Pons (tissue), 1 donor: ENCODE measurements around the gene CTCF.

Source experiments
- DNase-seq: peaks from one replicate; pipeline ENCODE4 v3.0.0-alpha.2; 2016; ENCODE audit warnings: low spot score

The CTCF gene

DNA sequence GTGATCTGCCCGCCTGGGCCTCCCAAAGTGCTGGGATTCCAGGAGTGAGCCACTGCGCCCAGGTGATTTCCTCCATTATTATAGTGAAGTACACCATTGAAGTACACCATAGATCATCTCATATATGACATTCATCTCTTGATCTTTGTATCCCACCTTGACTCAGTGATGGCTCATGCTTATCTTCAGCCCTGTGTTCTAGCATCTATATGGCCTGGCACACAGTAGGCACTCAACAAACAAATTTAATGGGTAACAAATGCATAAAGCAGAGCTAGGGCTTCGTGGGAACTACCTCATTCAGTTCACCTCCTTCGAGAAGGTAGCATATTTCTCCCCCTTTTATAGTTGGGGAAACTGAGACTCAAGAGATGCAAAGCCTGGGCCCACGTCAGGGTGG is 103.3 kb downstream of the CTCF start:
- DNase-seq = no peak

DNA sequence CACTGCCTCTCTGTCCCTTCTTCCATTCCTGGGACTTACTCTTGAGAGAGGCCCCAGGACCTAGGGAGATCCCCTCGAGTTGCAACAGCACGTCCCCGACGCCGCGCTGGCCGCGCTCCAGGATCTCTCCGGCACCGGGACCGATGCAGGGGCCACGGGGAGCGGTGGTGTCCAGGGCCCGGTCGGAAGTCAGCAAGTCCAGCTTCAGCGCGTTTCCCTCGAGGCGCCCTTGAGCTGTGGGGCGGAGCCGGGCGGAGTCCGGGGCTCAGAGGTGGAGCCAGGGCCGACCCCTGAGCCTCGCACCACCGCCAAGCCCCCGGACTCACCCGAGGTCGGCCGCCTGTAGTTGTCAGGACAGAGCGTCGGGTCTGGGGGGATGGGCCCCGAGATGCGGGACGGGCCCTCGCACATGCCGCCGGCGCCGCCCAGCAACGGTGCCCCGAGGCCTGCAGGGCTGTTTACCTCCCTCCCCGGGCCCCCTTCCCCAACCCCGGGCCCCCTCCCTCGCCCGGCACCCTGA is 103.8 kb downstream of the CTCF start:
- no peak for DNase-seq

DNA sequence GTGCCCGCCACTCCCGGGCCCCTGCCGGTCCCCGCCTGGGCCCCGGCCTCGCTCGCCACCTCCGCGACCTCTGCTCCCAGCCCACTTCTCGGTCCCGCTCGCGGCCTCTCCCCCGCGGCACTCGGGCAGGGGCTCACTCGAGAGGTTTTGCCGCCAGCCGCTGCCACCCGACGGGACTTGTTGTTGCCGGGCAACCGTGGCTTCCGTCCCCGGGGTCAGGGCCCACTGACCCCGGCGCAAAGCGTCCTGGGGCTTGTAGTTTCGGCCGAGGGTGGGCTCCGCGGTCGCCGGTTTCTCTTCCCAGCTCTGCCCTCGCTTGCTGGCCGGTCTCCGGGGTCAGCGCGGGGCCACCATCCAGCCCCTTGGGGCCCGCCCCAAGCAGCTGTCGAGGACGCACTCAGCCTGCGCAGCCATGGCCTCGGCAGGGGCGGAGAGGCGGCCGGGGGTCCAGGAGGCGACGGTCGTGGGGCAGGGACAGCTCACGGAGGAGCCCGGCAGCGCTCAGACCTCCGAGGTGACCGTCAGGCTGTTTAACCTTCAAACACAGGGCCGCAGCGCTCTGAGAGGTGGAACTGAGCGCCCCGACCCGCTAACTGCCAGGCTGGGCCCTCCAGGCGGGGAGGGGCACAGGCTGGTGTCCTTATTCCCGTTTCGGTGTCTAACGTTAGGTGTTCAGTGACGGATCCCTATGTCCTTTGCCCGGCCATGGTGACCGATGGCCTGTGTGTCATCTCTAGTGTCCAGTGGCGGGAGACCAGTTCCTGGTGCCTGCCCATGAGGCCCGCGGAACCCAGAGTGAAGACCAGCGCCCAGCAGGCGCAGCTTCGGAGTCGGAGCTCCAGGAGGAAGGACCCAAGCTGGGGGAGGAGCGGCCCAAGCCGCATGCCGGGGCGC is 104.5 kb downstream of the CTCF start, which contains the start of the genes C16orf86 and ENKD1:
Gene C16orf86, plus strand, starts transcription at position 256 of the 894 bp plus-strand sequence. Its CDS starts 157 bp downstream, at position 413.
Gene ENKD1, minus strand, starts transcription at position 192 of the 894 bp plus-strand sequence. CDS start 308 bp downstream, outside the sequence.
- DNase-seq = peak; percentile 71

- DNase-seq = no peak
Observed at GRCh38 chr16:67667453-67667816, 105.1 kb downstream of the CTCF start.

DNA sequence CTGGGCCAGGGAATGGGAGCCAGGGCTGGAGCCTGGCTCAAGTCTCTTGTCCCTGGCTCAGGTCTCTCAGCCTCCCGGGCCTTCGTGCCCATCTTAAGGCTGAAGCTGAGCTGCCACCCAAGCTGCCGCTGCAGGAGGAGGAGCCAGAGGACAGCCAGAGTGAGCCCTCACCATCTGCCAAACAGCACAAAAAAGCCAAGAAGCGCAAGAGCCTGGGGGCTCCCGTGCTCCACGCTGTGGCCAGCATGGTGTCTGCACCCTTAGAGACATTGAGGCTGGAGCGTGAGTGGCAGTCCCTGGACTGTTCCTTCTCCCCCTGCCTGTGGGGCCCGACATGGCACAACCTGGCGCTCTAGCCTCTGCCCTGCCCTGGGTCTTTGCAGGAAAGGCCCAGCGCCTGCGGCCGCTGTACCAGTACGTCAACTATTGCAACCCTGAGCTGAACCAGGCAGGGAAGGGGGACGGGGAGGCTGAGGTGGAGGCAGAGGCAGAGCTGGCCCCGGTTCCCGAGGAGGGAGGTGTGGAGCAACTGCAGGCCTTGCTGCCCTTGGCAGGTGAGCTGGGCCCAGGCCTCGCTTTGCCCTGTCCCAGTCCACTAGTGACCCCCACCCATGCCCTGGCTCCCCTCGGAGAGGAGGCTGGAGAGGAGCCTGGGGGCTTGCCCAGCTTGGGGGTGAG is 105.6 kb downstream of the CTCF start:
- peak; percentile 88 for DNase-seq

DNA sequence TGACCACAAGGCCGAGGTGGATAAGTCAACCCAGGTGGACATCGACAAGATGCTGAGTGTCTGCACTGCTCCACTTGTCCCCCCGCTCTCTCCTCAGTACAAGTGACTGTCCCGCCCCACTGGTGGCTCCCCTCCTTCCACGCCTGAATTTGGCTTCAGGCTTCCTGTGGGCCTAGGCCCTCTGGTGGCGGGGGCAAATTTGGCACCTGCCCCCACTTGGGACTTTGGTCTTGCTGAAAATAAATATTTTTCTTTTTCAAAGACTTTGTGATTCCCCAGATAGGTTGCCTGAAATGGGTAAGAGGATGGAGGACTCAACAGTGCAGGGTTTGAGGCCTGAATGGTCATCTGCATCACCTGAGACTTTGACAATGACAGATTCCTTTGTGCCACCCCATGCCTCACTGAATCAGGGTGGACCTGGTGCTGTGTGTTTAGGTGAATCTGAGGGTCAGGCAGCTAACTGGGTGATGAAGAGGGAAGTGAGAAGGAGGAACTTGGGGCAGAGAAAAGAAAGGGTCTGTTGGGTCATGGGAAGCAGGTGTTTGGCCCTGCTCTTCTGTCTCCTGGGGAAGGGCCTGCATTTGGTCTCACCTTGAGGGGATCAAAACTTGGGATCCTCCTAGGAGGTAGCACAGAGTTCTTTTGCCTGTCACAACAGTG is 106.3 kb downstream of the CTCF start:
- DNase-seq = no peak

GRCh38 chr16:67669499-67670101 is 107.3 kb downstream of the CTCF start:
- DNase-seq = no peak

- DNase-seq = no peak
Observed at GRCh38 chr16:67672306-67672705, 110.0 kb downstream of the CTCF start.

DNA sequence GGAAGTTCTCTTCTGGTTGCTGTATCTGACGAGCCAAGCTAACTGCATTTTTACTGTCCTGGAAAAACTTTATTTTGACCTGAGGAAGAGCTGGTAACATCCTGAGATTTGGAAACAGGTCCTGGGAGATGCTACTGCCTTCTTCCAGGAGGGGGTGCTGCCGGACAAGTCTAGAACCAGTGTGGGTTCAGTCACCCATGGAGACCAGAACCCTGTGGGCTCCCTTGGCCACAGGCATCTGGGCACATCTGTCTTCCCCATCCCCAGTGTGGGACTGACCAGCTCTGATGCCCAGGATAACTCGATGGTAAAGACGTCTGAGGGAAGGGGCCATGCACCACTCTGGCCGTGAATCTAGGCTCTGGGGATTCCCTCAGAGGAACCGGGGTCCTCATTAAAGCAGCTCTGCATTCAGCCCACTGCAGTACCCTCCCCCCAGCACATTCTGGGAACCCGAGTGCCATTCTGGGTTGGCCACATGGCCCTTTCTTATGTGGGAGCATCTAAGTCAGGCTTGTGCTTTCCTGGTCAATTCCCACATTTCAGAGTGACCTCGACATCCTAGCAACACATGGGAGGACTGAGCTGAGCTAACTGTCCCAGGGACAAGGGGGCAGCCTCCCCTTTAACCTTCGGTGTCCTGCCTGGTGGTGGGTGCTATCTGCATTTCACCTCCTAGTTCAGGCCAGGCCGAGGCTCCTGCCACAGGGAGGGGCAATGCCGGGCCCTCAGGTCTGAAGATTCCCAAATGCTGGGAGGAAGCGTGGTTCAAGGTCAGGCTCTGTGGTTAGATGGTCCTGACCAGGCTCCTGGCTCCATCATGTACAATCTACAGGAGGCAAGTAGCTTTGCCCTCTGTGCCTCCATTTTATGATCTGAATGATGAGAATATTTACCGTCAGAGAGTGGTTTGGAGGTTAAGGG is 110.7 kb downstream of the CTCF start:
- peak; percentile 75 for DNase-seq

DNA sequence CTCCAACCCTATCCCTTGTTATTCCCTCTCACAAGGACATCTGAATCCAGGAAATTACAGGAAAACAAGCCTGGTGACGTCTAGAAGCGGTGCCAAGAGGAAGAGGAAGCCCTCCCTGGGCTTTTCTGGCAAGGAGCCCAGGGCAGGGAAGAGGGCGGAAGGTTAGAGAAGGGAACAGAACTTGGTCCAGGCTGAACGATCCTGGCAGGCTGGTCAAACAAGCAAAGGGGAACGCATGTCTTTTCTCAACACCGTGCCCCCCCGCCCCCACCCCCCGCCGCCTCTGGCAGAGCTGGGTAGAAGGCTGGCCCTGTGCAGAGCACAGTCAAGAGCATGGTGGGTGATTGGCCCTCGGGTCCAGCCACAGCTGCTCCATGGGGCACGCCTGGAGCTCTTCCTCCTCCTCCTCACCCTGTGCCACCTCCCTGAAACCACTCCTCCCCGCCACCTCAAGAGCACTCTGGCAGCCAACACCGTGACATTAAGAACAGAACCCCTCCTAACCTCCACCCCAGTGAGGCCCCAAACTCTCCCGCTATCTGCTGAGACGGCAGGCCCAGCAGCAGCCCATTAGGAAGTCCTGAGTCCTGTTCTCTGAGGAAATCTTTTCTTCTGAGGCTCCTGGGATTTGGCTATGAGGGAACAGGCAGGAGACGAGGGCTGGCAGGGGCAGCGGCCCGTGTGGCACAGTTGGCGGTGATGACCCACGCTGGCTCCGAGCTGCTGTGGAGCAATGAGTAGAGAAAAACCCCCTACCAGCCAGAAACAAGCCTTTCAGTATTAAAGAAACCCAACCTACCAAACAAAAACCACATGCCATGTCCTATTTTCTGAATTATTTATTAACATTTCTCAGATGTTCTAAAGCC is 111.6 kb downstream of the CTCF start:
- DNase-seq = peak; percentile 74

DNA sequence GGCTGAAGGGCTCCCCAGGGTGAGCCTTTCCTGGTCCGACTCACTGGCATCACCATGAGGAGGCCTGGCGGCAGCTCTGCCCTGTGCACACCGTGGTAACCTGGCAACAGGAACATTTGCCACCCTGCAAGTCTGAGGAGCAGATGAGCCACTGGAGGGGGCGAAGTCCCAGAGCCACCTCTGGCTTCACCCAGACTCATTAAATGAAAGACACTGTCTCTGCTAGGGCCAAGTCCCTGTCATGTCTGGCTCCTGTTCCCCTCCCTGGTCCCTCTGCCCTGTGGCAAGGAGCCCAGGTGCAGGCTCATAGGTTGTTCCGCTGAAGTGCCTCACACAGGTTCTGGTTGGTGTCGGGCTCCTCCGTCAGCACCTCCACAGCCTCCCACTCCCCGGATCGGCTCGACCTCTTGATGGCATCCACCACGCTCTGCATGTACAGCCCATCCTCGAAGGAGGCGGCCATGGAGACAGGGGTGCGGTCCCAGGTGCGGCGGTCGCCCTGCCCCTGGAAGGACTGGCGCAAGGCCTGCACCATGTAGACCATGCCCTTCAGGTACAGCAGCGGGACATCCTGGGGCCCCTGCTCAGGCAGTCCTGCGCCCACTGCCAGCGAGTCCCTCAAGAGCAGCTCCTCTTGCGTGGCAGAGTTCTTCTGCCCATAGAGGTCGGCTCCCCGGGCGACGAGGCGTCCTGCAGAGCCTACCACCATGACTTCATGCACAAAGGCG is 112.7 kb downstream of the CTCF start:
- no peak for DNase-seq

DNA sequence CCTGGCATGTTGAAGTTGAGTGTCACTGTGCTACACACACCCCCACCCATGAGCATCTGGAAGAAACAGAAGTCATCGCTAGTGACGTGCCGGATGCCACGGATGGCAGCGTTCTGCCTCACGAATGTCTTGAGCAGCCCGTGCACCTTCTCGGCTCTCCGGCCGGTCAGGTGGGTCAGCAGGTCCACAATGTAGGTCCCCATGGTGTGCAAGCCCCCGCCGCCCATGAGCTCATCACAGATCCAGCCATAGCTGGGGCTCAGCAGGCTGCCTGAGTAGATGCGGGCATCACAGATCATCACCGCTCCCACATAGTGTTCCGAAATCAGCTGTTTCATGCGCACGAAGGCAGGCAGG is 113.2 kb downstream of the CTCF start:
- no peak for DNase-seq

GRCh38 chr16:67675999-67676398 is 113.7 kb downstream of the CTCF start:
- no peak for DNase-seq

GRCh38 chr16:67676516-67676915 is 114.2 kb downstream of the CTCF start:
- DNase-seq = no peak

DNA sequence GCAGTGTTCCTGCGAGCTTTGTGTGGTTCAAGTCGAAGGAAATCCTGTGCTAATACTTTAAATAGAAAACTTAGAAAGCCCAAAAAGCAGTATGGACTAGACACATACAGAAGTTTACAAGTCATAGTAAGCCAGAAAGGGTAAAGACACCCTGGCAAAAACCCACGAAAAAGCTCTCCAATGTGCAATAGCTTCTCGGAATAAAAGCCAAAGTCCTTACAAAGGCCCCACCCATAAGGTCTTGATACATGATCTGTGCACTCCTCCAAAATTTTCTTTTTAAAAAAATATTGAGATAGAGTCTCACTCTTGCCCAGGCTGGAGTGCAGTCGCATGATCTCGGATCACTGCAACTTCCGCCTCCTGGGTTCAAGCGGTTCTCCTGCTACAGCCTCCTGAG is 114.6 kb downstream of the CTCF start:
- DNase-seq = no peak

GRCh38 chr16:67677712-67678111 is 115.4 kb downstream of the CTCF start:
- DNase-seq = no peak

DNA sequence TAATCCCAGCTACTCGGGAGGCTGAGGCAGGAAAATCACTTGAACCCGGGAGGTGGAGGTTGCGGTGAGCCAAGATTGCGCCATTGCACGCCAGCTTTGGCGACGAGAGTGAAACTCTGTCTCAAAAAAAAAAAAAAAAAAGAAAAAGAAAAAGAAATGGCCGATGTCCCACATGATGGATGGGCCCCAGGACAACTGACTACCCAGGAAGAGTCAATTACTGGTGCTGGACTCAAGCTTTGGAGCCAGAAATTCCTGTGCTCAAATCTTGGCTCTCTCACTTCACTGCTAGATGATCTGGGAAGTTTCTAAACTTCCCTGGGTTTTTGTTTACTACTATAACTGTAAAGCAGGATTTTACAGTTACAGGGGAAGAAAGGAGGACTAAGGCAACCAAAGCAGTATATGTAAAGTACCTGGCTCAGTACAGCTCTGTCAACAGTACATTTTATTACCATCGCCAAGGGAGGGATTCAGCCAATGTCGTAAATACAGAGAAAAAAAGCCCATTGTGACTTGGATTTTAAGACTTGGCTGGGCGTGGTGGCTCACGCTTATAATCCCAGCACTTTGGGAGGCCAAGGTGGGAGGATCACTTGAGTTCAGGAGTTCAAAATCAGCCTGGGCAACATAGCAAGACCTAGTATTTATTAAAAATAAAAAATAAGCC is 116.2 kb downstream of the CTCF start:
- no peak for DNase-seq
